HG02642 (cell line): Measurements from ENCODE around the gene VEGFA.

Experiments
- ATAC-seq: cut with Tn5 transposase; IDR thresholded peaks from one replicate; pipeline ENCODE4 v1.9.1; 2021; ENCODE audit warnings: mild to moderate bottlenecking; ENCODE audit not compliant: unreplicated experiment, poor library complexity

The VEGFA gene

GRCh38 chr6:43738877-43739641 lies 31.0 kb upstream of the VEGFA start:
- ATAC-seq, result no peak

GRCh38 chr6:43739642-43740091 lies 30.3 kb upstream of the VEGFA start:
- no peak for ATAC-seq

- ATAC-seq, result no peak
Measured at GRCh38 chr6:43740321-43740960, 29.6 kb upstream of the VEGFA start.

- ATAC-seq, result no peak
Measured at GRCh38 chr6:43740961-43741764, 28.8 kb upstream of the VEGFA start.

- no peak for ATAC-seq
Measured at GRCh38 chr6:43741829-43742228, 28.2 kb upstream of the VEGFA start.

GRCh38 chr6:43742285-43742684 lies 27.7 kb upstream of the VEGFA start:
- no peak for ATAC-seq

GRCh38 chr6:43742931-43743632 lies 26.9 kb upstream of the VEGFA start:
- no peak for ATAC-seq

GRCh38 chr6:43743682-43744381 lies 26.2 kb upstream of the VEGFA start:
- ATAC-seq, result no peak

- no peak for ATAC-seq
Measured at GRCh38 chr6:43744491-43744890, 25.5 kb upstream of the VEGFA start.

GRCh38 chr6:43744931-43745727 lies 24.9 kb upstream of the VEGFA start:
- ATAC-seq, result no peak

GRCh38 chr6:43746071-43746470 lies 23.9 kb upstream of the VEGFA start:
- no peak for ATAC-seq

- no peak for ATAC-seq
Measured at GRCh38 chr6:43746613-43747102, 23.4 kb upstream of the VEGFA start.

- ATAC-seq, result no peak
Measured at GRCh38 chr6:43747784-43748183, 22.2 kb upstream of the VEGFA start.

- ATAC-seq, result no peak
Measured at GRCh38 chr6:43748765-43749164, 21.2 kb upstream of the VEGFA start.

GRCh38 chr6:43749461-43749860 lies 20.6 kb upstream of the VEGFA start:
- ATAC-seq, result no peak

GRCh38 chr6:43750622-43751021 lies 19.4 kb upstream of the VEGFA start:
- no peak for ATAC-seq

GRCh38 chr6:43753570-43754183 lies 16.3 kb upstream of the VEGFA start:
- ATAC-seq, result no peak

GRCh38 chr6:43757966-43758616 lies 11.9 kb upstream of the VEGFA start:
- ATAC-seq, result no peak
